ENCODE measurements around the gene STMND1. TPM values are rescaled to one million over a fixed set of nuclear protein-coding genes. Genes with fewer than 3 reads are reported as not detected.

Gene STMND1
- total and polyA plus RNA-seq, 2 experiments from 2014 or later = 0.80 TPM; not detected in 1

Other genes starting within 250 kb of the STMND1 start
- 0.58 and 1.3 TPM in 2 replicates for gene RBM24, start 179.3 kb downstream of the STMND1 start, total RNA-seq (2014; rRNA removed; shearing (Covaris generic))
- gene RBM24, start 179.3 kb downstream of the STMND1 start, polyA plus RNA-seq (2016; fragmentation: Nextera tagmentation; extraction: Ambion mirVana) = 0.27 and 0.96 TPM in 2 replicates

All from GM23338 (cell line).